HG02571 (cell line): ENCODE results near the gene PIK3R6.

ENCODE experiments used
- ATAC-seq: cut with Tn5 transposase; IDR thresholded peaks from one replicate; pipeline ENCODE4 v1.9.1; 2021; ENCODE audit warnings: mild to moderate bottlenecking, moderate library complexity; ENCODE audit not compliant: unreplicated experiment

Gene PIK3R6, protein sequence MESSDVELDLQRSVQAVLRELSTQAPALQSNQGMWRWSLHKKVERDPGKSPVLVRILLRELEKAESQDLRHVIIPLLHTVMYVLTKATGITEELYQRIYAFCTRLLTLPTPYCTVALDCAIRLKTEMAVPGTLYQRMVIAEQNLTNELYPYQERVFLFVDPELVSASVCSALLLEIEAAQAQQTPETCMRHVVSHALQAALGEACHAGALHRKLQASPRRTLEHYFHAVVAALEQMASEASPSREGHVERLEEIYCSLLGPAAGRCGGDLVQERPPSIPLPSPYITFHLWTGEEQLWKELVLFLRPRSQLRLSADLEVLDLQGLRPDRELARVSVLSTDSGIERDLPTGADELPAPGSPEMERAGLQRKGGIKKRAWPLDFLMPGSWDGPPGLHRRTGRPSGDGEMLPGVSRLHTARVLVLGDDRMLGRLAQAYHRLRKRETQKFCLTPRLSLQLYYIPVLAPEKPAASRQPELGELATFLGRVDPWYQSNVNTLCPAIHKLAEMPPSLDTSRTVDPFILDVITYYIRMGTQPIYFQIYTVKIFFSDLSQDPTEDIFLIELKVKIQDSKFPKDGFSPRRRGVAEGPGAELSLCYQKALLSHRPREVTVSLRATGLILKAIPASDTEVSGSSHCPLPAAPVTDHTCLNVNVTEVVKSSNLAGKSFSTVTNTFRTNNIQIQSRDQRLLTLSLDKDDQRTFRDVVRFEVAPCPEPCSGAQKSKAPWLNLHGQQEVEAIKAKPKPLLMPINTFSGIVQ

DNA sequence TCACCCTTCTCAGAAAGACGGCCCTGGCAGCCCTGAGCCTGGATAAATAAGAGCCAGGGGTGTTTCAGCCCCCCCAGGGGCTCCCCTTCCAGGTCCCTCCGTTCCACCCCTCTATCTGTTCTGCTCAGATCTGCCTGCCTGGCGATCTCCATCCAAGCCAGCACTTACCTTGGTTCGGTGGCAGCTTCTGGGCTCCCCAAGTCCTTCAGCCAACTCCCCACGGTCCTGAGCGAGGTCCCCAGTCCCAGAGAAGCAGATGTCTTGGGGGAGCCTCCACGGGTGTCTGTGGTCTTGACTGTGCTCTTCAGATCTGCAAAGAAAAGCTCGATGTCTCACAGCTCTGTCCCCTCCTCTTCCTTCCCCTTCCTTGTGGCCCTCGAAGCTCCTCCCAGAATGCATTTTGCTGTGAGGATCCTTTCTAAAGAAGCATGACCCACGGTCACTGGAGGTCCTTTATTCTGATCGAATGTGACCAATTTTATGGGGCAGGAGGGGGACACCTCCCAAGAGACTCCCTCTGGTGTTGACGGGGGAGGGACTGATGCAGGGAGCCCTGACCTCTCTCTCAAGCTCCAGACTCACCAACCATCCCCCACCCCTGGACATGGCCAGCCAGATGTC, at the start of gene PIK3R6:
Gene PIK3R6, minus strand, starts transcription at position 314 of the 621 bp plus-strand sequence. CDS start 17,880 bp downstream, outside the sequence.
- no peak for ATAC-seq

DNA sequence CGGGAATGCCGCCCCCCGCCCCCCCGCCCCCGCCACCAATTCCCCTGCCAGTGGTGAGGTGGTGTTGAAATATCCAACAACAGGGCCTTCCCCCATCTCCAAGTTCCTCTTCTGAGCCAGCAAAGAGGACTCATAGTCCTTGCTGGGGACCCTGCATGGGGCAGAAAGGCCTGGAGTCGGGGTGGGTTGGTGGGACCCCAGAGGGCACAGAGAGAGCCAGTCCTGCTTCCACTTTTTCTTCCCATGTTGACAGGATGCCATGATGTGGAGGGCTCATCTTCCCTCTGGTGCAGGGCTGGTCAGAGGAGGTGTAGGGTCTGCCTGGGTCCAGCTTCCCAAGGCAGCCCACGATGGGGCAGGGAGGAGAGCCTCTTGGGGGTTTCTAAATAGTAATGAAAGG, 49.0 kb upstream of the PIK3R6 start:
- no peak for ATAC-seq

DNA sequence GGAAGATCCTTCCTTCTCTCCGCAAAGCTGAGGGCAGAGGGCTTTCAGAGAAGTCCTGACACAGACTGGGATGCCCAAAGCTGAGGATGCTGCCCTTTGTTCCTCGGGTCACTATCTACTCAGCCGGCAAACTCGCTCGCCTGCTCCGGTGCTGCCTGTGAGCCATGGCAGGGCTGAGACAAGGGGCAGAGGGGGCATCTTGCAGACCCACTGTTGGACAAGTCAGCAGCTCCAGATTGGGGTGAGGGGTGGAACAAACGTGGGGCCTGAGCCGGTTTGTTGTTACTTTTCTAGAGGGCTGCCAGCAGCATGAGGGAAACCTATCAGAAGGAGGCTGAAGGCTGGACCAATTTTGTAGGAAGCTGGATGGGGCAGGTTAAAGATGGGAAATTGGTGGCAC, 47.1 kb upstream of the PIK3R6 start:
- ATAC-seq = no peak

DNA sequence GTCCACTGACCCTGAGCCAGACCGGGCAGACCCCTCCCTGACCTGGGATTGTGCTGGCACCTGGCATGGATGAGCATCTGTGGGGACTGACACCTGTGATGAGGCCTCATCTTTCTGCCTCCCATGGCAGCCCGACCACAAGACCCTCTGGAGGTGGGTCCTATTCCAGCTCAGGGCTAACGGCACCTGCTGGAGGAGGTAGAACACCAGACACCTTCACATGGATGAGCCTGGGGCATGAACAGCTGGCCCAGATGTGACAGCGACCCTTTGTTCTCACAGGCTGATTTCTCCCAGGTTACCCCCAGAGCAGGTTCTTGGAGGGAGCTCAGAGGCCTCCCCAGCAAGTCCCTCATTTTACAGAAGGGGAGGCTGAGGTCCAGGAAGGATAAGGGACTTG, 46.4 kb upstream of the PIK3R6 start:
- ATAC-seq = no peak

DNA sequence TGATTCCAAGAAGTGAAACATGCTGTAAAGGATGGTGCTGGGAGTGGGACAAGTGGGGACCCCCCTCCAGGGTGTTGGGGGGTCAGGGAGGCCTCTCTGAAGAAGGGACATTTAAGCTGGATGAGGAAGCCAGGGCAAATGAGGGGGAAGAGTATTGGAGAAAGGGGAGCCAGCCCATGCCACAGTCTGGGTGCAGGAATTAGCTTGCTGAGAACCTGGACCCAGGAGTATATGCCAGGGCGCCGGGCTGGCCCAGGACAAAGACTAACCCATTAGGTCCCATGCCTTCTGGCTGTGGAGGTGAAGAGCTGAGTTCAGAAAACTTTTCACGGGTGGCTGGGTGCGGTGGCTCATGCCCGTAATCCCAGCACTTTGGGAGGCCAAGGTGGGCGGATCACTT, 45.6 kb upstream of the PIK3R6 start:
- ATAC-seq = no peak

DNA sequence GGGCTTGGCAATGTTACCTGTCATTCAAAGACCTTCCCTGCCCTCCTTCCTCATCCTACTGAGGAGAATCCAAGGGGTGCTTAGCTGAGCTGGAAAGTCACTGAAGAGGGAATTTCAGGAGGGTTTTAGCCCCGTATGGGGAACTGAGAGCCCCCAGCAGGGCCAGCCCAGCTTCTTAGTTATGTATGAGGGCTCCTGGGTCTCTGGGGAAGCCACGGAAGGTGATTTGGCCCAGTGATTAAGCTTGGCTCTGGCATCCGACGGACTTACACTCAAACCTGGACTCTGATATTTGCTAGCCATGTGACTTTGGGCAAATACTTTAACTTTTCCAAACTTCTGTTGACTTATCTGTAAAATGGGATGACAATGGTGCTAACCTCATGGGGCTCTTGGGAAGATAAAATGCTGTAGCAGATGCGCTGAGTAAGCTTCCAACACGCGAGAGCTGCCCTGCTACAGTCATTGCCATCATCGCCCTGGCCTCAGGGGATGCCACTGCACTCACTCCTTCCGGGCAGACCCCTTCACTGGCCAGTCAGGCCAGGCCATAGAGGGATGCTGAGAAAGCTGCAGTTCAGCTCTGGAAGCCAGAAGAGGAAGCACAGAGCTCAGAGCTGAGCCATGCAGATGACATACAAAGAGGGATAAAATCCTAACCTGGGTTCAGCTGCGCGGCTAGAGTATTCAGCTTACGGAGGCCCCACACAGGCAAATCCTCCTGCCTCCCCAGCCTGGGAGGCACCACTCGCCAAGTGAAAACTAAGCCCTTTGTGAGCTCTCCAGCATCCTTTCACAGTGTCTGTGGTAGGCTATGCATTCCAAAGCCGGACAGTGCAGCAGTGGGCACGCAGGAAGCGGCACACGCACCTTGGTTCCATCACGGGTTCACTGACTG, 44.9 kb upstream of the PIK3R6 start:
- no peak for ATAC-seq

DNA sequence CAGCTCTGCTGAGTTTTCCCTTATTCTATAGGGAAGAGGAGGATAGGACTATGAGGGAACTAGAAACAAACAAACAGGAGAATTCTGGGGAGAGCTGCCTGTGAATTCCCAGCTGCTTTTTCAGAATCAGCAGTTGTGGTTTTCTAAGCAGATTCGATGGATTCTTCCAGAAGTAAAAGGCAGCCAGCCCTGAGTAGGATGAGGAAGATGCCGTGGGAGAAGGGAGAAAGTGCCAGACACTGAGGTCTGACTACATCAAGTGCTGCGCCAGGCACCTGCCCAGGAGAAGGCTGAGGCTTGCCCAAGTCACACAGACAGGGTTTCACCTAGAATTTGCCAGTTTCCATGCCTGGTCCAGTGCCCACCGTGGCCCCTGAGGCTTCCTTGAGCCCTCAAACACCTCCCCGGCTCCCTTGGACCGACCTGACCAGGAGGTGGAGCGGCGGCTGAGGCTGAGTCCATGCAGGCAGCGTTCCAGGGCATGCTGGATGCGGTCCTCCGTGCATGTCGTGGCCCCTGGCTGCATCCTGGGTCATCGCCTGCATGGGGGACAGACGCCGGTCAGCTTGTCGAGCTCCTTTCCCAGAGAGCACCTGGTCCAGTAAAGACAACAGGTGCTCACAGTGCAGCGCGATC, 43.6 kb upstream of the PIK3R6 start:
- ATAC-seq = no peak

DNA sequence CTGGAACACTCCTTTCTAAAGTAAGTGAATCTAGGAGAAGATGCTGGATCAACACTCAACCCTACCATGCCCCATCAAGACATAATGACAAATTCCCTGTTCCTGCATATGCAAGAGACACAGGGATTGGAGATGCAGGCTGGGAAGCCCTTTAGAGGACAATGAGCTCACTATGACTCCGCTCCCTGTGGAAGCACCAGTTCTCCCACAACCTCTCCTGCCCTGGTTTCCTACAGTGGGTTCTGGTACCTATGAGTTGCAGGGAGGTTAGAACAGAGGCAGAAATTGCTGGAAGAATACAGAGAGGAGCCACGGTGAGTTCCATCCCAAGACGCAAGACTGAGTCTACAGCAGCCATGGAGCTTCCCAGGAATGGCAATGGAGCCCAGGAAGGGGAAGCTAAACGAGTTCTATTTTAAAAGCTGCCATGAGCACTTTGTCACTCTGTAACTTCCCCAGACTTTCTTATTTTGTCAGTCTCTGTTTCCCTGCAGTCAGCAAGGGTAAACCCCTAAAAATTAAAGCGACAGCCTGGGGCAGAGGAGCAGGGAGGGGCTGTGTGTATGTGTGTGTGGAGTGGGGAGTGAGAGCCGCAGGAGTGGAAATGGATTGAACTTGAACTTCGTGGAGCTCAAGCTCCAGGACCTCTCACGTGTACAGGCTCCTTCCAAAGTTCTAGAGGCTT, 42.3 kb upstream of the PIK3R6 start:
- ATAC-seq = no peak

DNA sequence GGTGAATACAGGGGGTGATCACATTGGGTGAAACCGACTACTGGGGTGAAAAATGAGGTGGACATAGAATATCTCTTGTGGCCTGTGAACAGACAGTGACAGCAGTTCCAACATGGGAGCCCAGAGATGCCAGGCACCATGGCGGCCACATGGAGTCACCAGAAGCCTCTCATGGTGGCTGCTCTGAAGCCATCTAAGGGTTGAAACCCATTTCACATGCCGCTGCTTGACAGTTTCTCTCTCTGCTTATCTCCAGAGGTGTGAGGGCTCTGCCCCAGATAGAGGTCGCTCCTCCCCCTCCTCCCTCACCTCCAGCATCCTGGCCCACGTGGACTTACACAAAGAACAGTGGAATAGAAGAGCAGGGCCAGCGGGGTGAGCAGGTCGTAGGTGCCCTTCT, 37.9 kb upstream of the PIK3R6 start:
- no peak for ATAC-seq

DNA sequence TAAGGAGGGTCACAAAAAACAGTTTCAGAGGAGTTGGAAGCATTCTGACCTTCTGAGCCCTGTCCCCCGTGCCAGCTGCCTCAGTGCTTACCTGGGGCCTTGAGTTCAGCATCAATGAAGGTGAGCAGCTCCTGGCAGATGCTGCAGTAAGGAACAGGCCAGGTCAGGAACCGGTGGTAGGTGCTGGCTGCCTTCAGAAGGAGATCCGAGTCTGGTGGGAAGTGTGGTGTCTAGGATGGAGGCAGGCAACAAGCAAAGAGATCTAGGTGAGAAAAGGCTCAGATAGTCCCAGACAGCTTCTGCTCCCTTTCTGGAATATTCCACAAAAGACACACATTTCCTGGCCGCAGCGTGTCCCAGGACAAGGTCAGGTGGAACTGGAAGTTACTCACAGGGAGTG, 37.2 kb upstream of the PIK3R6 start:
- no peak for ATAC-seq

DNA sequence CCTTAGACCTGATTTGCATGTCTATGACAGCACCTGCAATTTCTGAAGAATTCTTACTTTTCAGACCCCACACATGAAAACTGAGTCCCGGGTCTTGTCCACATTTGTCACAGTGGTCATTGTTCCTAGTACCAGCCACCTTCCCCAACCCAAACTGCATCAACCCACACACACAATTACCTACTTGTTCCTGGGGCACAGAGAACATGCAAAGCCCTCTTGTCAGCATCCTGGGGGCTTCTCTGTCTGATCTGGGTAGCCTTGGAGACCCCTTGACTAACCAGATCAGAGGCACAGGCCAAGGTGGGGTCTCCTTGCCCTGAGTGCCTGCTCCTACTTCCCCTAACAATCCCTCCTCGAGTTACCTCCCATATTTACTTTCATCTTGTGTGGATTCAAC, 36.7 kb upstream of the PIK3R6 start:
- ATAC-seq = no peak

DNA sequence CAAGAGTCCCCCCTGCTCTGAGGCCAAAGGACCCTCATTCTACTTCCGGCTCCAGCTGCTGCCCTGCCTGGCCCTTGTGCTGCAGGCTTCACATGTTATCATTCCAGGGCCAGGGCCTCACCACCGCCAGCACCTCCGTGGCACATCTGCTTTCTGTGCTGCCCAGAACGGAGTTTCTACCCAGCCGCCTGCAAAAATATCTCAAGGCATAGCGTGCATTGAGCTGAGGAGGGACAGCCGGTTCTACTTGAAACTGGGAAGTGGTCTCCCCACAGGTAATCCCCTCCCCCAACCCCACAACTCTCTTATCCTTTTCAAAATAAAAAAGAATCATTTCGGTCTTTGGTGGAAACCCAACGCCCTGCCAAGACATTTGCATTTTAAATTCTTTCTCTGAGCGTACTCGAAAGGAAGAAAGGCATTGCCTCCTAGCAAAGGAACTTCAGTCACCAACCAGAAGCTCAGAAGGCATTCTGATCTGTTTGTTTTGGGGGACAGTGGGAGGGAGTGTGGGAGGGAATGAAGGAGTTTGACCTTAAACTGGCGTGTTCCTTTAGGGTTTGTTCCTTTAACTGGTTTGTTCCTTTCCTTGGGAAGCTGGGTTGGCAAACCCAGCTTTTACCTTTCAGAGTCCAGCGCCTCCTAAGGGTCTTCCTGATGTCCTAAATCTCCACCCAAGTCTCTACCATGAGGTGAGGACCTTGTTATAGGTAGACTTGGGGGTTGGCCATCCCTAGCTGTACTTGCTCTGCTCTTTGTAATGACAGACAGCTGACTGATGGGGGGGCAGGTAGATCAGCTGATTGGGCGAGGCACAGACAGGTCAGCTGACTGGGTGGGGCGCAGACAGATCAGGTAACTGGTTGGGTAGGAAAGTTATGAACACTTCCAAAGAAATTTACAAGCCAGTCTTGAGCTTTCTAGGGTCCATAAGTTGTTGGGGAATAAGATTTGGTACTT, 33.4 kb upstream of the PIK3R6 start:
- ATAC-seq = no peak

DNA sequence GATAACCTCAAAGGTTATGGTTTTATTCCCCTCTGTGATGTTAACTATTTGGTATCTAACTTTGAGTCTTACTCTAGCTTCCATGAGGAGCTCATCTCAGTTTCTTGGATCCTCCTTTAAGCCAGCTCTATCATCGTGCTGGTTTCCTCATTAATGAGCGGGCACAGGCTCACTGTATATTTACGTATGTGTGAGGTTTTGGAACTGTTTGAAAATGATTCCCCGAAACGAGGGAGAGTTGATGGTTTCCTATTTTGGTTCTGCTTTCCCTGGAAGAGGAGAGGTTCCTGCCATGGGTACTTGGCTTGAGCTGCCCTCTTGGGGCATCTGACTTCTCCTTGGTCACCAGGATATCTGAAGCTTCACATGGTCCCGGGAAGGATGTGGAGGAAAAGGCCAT, 32.7 kb upstream of the PIK3R6 start:
- ATAC-seq = no peak

DNA sequence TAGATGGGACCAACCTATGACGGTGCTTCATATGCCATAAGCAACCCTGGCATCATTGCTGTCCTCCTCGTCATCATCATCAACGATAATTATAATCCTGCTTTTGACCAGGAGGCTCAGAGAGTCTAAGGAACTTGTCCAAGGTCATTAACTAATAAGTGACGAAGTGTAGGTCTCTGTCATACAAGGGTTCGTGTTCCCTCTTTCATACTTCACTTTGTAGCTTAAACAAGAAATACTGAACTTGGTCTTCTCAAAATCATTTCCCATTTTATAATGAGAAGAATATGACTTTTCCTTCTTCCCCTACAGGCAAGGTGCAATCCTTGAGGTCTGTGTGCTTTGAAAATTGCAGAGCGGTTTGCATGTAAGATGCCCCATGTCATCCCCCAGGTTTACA, 31.2 kb upstream of the PIK3R6 start:
- no peak for ATAC-seq

DNA sequence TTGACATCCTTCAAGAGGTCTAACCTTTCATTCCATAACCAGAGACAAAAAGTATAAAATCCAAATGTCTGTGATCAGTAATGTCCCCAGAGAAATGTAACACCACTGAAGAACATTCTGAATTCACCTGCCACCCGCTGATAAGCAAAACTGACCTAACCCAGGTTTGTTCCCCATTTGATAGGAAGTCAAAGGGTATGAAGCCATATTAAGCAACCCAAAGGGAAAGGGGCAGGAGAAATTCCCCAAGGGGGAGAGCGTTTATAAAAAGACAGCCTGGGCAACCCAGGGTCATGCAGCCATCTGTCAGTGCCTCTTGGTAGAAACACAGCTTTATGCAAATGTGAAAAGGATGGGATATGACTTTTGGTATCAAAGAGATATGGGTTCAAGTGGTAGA, 30.7 kb upstream of the PIK3R6 start:
- no peak for ATAC-seq

DNA sequence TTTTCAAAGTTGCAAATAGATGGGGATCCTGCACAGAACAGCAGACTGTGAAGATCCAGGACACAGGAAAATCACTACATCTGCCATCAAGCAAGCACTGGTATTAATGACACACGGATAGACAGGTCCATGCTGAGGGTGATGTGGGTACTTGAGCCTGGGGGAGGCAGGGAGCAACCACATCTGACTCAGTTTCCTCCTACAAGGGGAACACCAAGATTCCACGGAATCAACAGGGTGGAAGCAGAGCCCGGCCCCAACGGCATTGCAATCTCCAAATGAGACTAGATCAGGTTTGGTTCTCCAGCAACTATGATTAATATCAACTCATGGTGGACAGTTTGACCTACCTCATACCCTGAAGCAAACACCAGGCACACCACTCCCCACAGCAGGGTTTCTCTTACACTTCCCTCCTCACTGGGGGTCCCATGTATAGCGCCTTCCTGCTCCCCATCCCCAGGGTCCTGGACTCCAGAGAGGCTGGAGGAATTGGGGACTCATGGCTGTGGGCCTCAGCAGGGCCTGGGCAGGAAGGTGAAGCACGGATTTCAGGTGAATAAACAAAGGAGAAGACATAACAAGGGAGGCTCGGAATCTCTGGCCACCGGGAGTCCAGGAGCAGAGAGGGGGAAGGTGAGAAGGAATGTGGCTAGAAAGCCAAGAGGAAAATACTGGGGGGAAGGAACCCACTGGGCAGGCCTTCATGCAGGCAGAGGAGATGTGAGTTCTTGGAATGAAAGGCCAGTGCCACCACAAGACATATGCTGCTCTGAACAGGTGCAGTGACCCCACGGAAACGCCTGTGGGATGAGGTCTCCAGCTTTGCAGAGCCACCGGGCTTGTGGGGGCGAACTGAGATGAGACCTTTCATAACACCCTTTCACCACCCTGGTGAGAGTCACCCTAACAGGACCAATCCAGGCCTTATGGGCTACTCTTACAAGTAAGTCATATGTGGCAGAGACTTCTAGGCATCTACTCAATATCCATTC, 29.5 kb upstream of the PIK3R6 start:
- ATAC-seq = no peak

DNA sequence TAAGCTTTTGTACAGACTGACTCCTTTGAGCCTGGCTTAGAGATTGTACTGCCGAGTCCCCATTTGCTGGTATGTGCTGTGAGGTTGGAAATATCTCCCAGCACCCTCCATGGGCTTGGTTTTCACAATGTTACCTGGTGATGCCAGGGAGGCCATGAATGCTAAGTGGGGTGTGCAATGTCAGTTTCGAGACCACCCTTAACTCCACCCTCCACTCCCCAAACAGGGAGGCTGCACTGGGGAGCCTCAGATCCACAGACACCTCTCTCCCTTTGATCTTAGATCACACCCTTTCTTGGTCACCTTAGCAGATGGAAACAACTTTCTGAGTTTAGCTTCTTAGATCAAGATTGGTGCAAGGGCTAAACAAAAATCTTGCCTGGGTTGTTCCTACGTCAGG, 28.6 kb upstream of the PIK3R6 start:
- ATAC-seq = no peak
